ENCODE data around the gene PRRT1B. TPM values are rescaled to one million over a fixed set of nuclear protein-coding genes. Genes with fewer than 3 reads are reported as not detected.

Gene PRRT1B
- total and polyA plus RNA-seq, 2 experiments from 2014 or later = 0.24 TPM; not detected in 1

DNA sequence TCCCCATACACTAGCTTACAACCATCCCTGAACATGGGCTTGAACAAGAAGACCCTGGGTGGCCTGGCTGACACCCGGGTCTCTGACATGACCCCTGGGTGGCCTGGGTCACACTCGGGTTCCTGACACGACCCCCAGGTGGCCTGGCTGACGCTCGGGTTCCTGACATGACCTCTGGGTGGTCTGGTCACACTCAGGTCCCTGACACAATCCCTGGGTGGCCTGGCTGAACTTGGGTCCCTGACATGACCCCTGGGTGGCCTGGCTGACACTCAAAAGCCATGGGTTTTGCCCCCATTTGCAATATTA lies 38.0 kb downstream of the PRRT1B start:
- no peaks in the 10 kb centered on the region for H3K79me2 ChIP-seq (replicated peaks; ENCODE audit: insufficient read depth)
- Mint-ChIP-seq H3K27ac (no peak overlapping the region), H3K4me3 (no peak overlapping the region), H3K4me1 (peaks cover 2% of the 10 kb centered on the region; the same call in 1 of the 3 replicates), H3K36me3 (ENCODE audit: low read depth) (peaks cover 35% of the 10 kb centered on the region), H3K9me3 (no peaks in the 10 kb centered on the region; the same call in 2 of the 3 replicates), H3K27me3 (ENCODE audit: insufficient read depth, low read depth, poor library complexity) (peaks cover 17% of the 10 kb centered on the region)
- TF ChIP-seq STAT1 (IDR thresholded peaks at IDR 0.05; ENCODE audit: unreplicated experiment) (no peak), CREB1 (CRISPR knock-in tag; IDR thresholded peaks at IDR 0.05; ENCODE audit: low read depth) (no peak), EZH2phosphoT487 (IDR thresholded peaks at IDR 0.05; ENCODE audit: unreplicated experiment) (no peak), POLR2AphosphoS5 (IDR thresholded peaks at IDR 0.05; ENCODE audit: low read depth) (no peak), ZNF462 (CRISPR knock-in tag; IDR thresholded peaks at IDR 0.05) (no peak), ZNF331 (CRISPR knock-in tag; IDR thresholded peaks at IDR 0.05; ENCODE audit: low read depth) (no peak), EZH2 (IDR thresholded peaks at IDR 0.05; ENCODE audit: low read depth, unreplicated experiment) (no peak), NANOG (IDR thresholded peaks at IDR 0.05; ENCODE audit: borderline replicate concordance) (no peak), ZNF114 (CRISPR knock-in tag; IDR thresholded peaks at IDR 0.05) (no peak), JUNB (IDR thresholded peaks at IDR 0.05; ENCODE audit: unreplicated experiment) (no peak)
- TF ChIP-seq, protein P1, sequence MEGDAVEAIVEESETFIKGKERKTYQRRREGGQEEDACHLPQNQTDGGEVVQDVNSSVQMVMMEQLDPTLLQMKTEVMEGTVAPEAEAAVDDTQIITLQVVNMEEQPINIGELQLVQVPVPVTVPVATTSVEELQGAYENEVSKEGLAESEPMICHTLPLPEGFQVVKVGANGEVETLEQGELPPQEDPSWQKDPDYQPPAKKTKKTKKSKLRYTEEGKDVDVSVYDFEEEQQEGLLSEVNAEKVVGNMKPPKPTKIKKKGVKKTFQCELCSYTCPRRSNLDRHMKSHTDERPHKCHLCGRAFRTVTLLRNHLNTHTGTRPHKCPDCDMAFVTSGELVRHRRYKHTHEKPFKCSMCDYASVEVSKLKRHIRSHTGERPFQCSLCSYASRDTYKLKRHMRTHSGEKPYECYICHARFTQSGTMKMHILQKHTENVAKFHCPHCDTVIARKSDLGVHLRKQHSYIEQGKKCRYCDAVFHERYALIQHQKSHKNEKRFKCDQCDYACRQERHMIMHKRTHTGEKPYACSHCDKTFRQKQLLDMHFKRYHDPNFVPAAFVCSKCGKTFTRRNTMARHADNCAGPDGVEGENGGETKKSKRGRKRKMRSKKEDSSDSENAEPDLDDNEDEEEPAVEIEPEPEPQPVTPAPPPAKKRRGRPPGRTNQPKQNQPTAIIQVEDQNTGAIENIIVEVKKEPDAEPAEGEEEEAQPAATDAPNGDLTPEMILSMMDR (conservative IDR thresholded peaks at IDR 0.05; ENCODE audit: low read depth in 2 of 2) = no peak
- TF ChIP-seq, protein P2, sequence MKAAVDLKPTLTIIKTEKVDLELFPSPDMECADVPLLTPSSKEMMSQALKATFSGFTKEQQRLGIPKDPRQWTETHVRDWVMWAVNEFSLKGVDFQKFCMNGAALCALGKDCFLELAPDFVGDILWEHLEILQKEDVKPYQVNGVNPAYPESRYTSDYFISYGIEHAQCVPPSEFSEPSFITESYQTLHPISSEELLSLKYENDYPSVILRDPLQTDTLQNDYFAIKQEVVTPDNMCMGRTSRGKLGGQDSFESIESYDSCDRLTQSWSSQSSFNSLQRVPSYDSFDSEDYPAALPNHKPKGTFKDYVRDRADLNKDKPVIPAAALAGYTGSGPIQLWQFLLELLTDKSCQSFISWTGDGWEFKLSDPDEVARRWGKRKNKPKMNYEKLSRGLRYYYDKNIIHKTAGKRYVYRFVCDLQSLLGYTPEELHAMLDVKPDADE (IDR thresholded peaks at IDR 0.05) = no peak
- TF ChIP-seq, protein P3, sequence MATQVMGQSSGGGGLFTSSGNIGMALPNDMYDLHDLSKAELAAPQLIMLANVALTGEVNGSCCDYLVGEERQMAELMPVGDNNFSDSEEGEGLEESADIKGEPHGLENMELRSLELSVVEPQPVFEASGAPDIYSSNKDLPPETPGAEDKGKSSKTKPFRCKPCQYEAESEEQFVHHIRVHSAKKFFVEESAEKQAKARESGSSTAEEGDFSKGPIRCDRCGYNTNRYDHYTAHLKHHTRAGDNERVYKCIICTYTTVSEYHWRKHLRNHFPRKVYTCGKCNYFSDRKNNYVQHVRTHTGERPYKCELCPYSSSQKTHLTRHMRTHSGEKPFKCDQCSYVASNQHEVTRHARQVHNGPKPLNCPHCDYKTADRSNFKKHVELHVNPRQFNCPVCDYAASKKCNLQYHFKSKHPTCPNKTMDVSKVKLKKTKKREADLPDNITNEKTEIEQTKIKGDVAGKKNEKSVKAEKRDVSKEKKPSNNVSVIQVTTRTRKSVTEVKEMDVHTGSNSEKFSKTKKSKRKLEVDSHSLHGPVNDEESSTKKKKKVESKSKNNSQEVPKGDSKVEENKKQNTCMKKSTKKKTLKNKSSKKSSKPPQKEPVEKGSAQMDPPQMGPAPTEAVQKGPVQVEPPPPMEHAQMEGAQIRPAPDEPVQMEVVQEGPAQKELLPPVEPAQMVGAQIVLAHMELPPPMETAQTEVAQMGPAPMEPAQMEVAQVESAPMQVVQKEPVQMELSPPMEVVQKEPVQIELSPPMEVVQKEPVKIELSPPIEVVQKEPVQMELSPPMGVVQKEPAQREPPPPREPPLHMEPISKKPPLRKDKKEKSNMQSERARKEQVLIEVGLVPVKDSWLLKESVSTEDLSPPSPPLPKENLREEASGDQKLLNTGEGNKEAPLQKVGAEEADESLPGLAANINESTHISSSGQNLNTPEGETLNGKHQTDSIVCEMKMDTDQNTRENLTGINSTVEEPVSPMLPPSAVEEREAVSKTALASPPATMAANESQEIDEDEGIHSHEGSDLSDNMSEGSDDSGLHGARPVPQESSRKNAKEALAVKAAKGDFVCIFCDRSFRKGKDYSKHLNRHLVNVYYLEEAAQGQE (IDR thresholded peaks at IDR 0.05; ENCODE audit: unreplicated experiment) = no peak
- no peak overlapping the region for H2AFZ ChIP-seq
- no peaks in the 10 kb centered on the region for H3K4me1 ChIP-seq (ENCODE audit: insufficient read depth)
- H3K36me3 ChIP-seq (ENCODE audit: insufficient read depth) = no peaks in the 10 kb centered on the region
- no peaks in the 10 kb centered on the region for H4K20me1 ChIP-seq (replicated peaks; ENCODE audit: insufficient read depth)
- H3K4me3 ChIP-seq = no peak overlapping the region
- H3F3A ChIP-seq (replicated peaks; ENCODE audit: low read depth) = no peaks in the 10 kb centered on the region
- no peak for ATAC-seq
- H3K9me2 ChIP-seq (ENCODE audit: insufficient read depth) = no peaks in the 10 kb centered on the region
- DNase-seq (ENCODE audit: low spot score) = no peak
- H3K27me3 ChIP-seq (ENCODE audit: insufficient read depth) = no peaks in the 10 kb centered on the region
- H3K27ac ChIP-seq (ENCODE audit: low read depth) = no peak overlapping the region
- H3K4me2 ChIP-seq = no peak overlapping the region

Data from GM23338 (cell line).